K562 (cell line): ENCODE measurements around the gene HDAC3. TPM values are rescaled to one million over a fixed set of nuclear protein-coding genes. Genes with fewer than 3 reads are reported as not detected.
A peak's percentile ranks its signal among the peaks of the same experiment; 100 is the strongest.

Experiments
- ATF6 ChIP-seq: sonication (generic); formaldehyde crosslinking; IDR thresholded peaks from 2 replicates; pipeline ENCODE4 v1.4.0; 2020; ENCODE audit warnings: mild to moderate bottlenecking, missing genetic modification reagents
- CAMTA2 ChIP-seq: fragments of 250-450 bp; sonication (Bioruptor Pico); conservative IDR thresholded peaks from 2 replicates; pipeline ENCODE4 v1.5.1; 2022
- CUX1 ChIP-seq: fragments of 200-800 bp; sonication (Bioruptor generic); IDR thresholded peaks from 2 replicates; pipeline ENCODE4 v1.6.1; 2016; ENCODE audit warnings: missing genetic modification characterization, missing compliant biosample characterization
- EHMT2 ChIP-seq: fragments of 450-650 bp; IDR thresholded peaks from 2 replicates; pipeline ENCODE4 v1.6.1; 2018; ENCODE audit warnings: antibody characterized with exemption
- HMGN3 ChIP-seq: IDR thresholded peaks from 2 replicates; pipeline ENCODE4 v1.6.1; 2011; ENCODE audit warnings: borderline replicate concordance, low read depth, mild to moderate bottlenecking, mixed read lengths, low read length; ENCODE audit not compliant: insufficient read length; ENCODE audit errors: extremely low read depth
- MCM2 ChIP-seq: fragments of 450-650 bp; IDR thresholded peaks from 2 replicates; pipeline ENCODE4 v1.6.1; 2017; ENCODE audit warnings: low read depth, mild to moderate bottlenecking
- MXD1 ChIP-seq: fragments of 250-450 bp; sonication (Bioruptor Pico); IDR thresholded peaks from 2 replicates; pipeline ENCODE4 v1.8.0; 2021; ENCODE audit warnings: borderline replicate concordance, mild to moderate bottlenecking, moderate library complexity; ENCODE audit not compliant: poor library complexity, severe bottlenecking
- OTX1 ChIP-seq: fragments of 450-650 bp; formaldehyde crosslinking; IDR thresholded peaks from 2 replicates; pipeline ENCODE4 v1.4.0; 2022; ENCODE audit warnings: mild to moderate bottlenecking
- THRB ChIP-seq: fragments of 450-650 bp; formaldehyde crosslinking; conservative IDR thresholded peaks from 2 replicates; pipeline ENCODE4 v1.4.0; 2022; ENCODE audit warnings: mild to moderate bottlenecking, missing genetic modification characterization
- ZBTB11 ChIP-seq, 3 experiments: fragments of 200-800 bp in 1 of 3; fragments of 250-450 bp in 1 of 3; fragments of 450-650 bp in 1 of 3; sonication (Bioruptor Pico) in 1 of 3; sonication (Bioruptor generic) in 1 of 3; formaldehyde crosslinking in 1 of 3; IDR thresholded peaks; 2 replicates each; pipeline versions ENCODE4 v1.6.1 to v1.8.0; 2016 to 2022; ENCODE audit warnings: mild to moderate bottlenecking in 2 of 3, missing genetic modification characterization in 2 of 3, missing compliant biosample characterization in 1 of 3, moderate library complexity in 1 of 3
- ZBTB26 ChIP-seq: fragments of 450-650 bp; formaldehyde crosslinking; IDR thresholded peaks from 2 replicates; pipeline ENCODE4 v1.4.0; 2022; ENCODE audit warnings: missing genetic modification characterization
- ZNF589 ChIP-seq: fragments of 200-800 bp; sonication (Bioruptor generic); IDR thresholded peaks from 2 replicates; pipeline ENCODE4 v1.6.1; 2016; ENCODE audit warnings: low read depth, missing genetic modification characterization, missing compliant biosample characterization
- polyA plus RNA-seq, 8 experiments: library from polyadenylated mRNA; depleted of rRNA in 4 of 8; stranded (reverse) in 5 of 8; unstranded in 3 of 8; fragments of >200 nt; fragmentation: Nextera tagmentation in 2 of 8; fragmentation: Illumina TruSeq in 1 of 8; extraction: Ambion mirVana in 2 of 8; extraction: Trizol in 1 of 8; gene quantifications; 2 replicates each; pipeline versions ENCODE4 v1.2.1 to v1.2.3, GENCODE V29; 2011 to 2014; ENCODE audit warnings: inconsistent platforms in 1 of 8, missing spikeins in 1 of 8
- total RNA-seq, 7 experiments: library from RNA; depleted of rRNA in 6 of 7; stranded (reverse); fragments of >200 nt in 6 of 7; fragmentation: Illumina TruSeq in 2 of 7; extraction: Trizol in 2 of 7; gene quantifications; 2 replicates each; pipeline versions ENCODE4 v1.2.1 to v1.2.3, GENCODE V29; 2011 to 2021; ENCODE audit warnings: low replicate concordance in 1 of 7

Gene HDAC3
- total and polyA plus RNA-seq, 9 of the 15 experiments (the other 6 are each of a cell fraction or from before 2014, with no cell fraction given) = 89.7 to 191 (median 119) TPM

GRCh38 chr5:141681295-141681694, 44.6 kb upstream of the HDAC3 start (continued):
- TF ChIP-seq CUX1 (CRISPR knock-in tag) (0 out of 2 replicates have a peak, but pooled peaks have one; percentile 20), ATF6 (peak; percentile 72; the same call in 1 of the 2 replicates), THRB (CRISPR knock-in tag) (peak; percentile 57; the same call in 1 of the 2 replicates), CAMTA2 (CRISPR knock-in tag) (no peak), EHMT2 (0 out of 2 replicates have a peak, but pooled peaks have one; percentile 35), HMGN3 (no peak), MXD1 (CRISPR knock-in tag) (no peak), ZBTB11 (CRISPR knock-in tag; IDR thresholded peaks at IDR 0.05) (peak in 1 of 3 experiments; percentile 18; a peak in 1 of 6 replicates), ZBTB26 (CRISPR knock-in tag) (0 out of 2 replicates have a peak, but pooled peaks have one; percentile 37), MCM2 (no peak), ZNF589 (CRISPR knock-in tag) (peak; percentile 81), OTX1 (peak; percentile 48; the same call in 1 of the 2 replicates)
